Skeletal muscle cell (primary cell): Measurements from ENCODE around the gene CCL8.

Experiments used
- DNase-seq: peaks from one replicate; pipeline ENCODE4 v3.0.0-alpha.2; 2010; ENCODE audit warnings: low read depth
- H3K4me3 ChIP-seq: 2 replicates; pipeline ENCODE4 v1.5.1; 2011; ENCODE audit warnings: low read depth, mild to moderate bottlenecking, control low read depth, low read length, moderate library complexity

The CCL8 gene

GRCh38 chr17:34319039-34319483, at the start of gene CCL8:
CCL8 (plus strand) TSS chr17:34319435; CDS start chr17:34319502, 67 bp downstream.
- no peak for DNase-seq
- H3K4me3 ChIP-seq: no peak within 1 kb of the TSS

- H3K4me3 ChIP-seq: no peak within 1 kb of the TSS
- peak; percentile 15 for DNase-seq
Observed at GRCh38 chr17:34269969-34270368, 49.3 kb upstream of the CCL8 start, which contains the start of gene CCL7. CCL7 (plus strand) TSS chr17:34270221; CDS start chr17:34270291, 70 bp downstream.

GRCh38 chr17:34275881-34276280, 43.4 kb upstream of the CCL8 start:
- H3K4me3 ChIP-seq: no peak overlapping the region
- DNase-seq: peak; percentile 88

DNA sequence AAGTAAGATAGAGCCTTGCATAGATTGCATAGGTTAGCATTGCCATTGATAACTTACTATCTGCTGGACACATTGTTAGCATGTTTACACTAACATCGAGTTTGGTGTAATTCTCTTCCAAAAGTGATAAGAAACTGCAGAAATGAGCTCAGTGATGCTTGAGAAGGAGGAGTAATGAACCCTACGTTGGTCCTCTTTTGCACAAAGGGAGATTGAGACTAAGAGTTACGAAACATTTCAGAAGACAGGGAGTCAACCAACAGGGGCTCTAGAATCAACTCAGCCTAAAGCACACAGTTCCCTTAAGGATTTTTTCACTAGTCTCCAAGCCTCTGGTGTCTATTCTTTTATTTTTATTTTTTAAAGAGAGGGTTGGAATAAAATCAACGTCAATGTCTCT, 42.4 kb upstream of the CCL8 start:
- no peak for DNase-seq
- H3K4me3 ChIP-seq: no peak overlapping the region

GRCh38 chr17:34283571-34283970, 35.7 kb upstream of the CCL8 start:
- no peak for DNase-seq
- no peak overlapping the region for H3K4me3 ChIP-seq

GRCh38 chr17:34285286-34285792, 33.9 kb upstream of the CCL8 start, which contains the start of gene CCL11:
CCL11 (plus strand) TSS chr17:34285742; CDS start chr17:34285809, 67 bp downstream.
- no peak for DNase-seq
- no peak within 1 kb of the TSS for H3K4me3 ChIP-seq

GRCh38 chr17:34287875-34288274, 31.4 kb upstream of the CCL8 start:
- no peak for DNase-seq
- no peak overlapping the region for H3K4me3 ChIP-seq

GRCh38 chr17:34290586-34290985, 28.6 kb upstream of the CCL8 start:
- H3K4me3 ChIP-seq: no peak overlapping the region
- no peak for DNase-seq

DNA sequence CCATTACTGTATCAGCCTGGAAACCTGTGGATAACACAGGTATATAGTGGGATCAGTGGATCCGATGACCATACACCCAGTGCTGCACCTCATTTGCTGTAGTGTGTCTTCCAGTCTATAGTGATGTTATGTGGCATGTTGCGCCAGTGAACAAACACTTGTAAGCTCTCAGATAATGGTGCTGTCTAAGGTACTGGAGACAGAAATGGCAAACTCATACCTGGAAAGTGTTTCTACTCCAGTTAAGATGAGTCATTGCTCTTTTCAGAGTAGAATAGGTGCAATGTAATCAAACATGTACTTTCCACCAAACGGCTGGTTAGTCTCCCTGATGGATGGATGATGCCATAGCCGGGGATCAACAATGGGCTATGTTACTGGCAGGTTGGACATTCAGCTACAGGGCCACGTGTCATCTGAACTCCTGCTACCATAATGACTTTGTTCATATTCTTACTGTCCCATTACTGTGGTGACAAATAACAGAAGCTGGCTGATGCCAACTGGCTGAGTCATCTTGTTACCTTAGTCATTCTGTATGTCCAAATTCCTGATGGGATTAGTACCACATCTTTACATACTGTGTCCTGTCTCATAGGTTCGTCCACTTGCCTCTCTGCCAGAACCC, 27.4 kb upstream of the CCL8 start:
- H3K4me3 ChIP-seq: no peak overlapping the region
- no peak for DNase-seq

GRCh38 chr17:34299027-34299426, 20.2 kb upstream of the CCL8 start:
- DNase-seq: no peak
- H3K4me3 ChIP-seq: no peak overlapping the region

- DNase-seq: no peak
- H3K4me3 ChIP-seq: no peak overlapping the region
Observed at GRCh38 chr17:34299956-34300577, 19.2 kb upstream of the CCL8 start.

DNA sequence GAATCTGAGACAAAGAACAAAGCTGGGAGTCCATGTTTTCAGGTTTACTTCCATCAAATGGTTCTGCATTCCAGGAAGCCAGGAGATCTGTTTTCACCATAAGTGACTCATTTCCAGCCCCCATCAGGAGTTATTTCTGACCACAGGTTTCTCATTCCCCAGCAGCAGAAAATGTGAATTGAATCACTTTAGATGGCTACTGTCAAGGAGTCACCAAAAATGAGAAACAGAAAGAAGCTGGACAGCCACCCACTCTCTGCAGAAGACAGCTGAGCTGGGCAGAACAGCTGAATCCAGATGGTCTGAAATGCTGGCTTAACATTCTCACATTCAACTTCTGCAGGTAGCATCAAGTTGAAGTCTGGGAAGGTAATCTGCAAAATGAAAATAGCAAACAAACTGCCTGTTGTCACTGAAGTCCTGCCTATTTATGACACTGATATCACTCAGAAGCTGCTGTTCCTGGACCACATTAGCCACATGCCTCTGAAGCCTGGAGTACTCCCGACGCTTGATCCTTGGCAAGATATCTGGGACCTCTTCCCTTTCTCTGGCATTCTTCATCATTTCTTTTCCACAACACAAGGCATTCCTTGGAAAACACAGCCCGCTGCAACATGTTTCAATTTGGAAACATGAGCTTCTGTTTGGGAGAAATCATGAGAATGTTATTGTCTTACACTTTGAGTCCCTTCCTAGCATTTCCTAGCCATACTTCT, 18.4 kb upstream of the CCL8 start:
- H3K4me3 ChIP-seq: no peak overlapping the region
- DNase-seq: peak; percentile 28

DNA sequence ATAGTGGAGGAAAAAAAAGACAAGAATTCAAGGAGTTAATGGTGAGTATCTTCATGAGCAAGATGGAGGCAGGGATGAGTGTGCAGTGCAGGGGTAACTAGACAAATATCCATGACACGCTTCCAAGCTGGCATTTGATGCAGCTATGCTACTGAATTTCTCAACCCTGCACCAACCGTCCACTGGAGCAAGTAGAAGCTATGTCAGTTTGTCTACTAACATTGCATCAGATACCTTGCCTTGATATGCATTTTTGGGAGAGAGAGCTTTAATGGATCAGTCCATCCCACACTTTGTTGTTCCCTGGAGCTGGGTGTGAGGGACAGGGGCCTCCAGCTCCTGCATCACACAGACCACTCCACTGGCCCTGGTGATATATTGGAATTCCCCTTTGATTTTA, 17.2 kb upstream of the CCL8 start:
- H3K4me3 ChIP-seq: no peak overlapping the region
- peak; percentile 4 for DNase-seq

GRCh38 chr17:34302636-34303035, 16.6 kb upstream of the CCL8 start:
- no peak overlapping the region for H3K4me3 ChIP-seq
- no peak for DNase-seq

GRCh38 chr17:34303606-34304005, 15.6 kb upstream of the CCL8 start:
- H3K4me3 ChIP-seq: no peak overlapping the region
- no peak for DNase-seq

- H3K4me3 ChIP-seq: no peak overlapping the region
- no peak for DNase-seq
Observed at GRCh38 chr17:34305061-34305460, 14.2 kb upstream of the CCL8 start.

DNA sequence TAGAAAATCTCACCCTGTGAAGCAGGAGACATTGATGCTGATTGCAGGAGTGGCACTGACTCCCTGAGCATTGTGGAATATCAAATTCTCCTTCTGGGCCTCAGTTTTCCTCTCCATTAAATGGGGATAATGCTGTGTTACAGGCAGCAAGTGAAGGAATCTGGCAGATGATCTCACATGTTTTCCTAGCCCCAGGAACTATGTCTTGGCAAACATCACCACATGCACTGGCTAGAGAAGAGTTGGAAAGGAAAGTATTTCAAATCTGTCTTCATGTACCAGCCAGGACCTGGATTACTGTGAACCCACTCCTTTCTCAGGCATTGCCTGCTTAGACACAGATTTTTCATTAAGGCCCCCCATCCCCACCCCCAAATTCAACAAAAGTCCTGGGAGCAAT, 13.6 kb upstream of the CCL8 start:
- no peak overlapping the region for H3K4me3 ChIP-seq
- no peak for DNase-seq

- no peak overlapping the region for H3K4me3 ChIP-seq
- DNase-seq: peak; percentile 24
Observed at GRCh38 chr17:34306466-34306865, 12.8 kb upstream of the CCL8 start.

GRCh38 chr17:34307110-34307509, 12.1 kb upstream of the CCL8 start:
- H3K4me3 ChIP-seq: no peak overlapping the region
- peak; percentile 25 for DNase-seq

GRCh38 chr17:34308371-34308770, 10.9 kb upstream of the CCL8 start:
- H3K4me3 ChIP-seq: no peak overlapping the region
- DNase-seq: no peak
